ENCODE measurements around the gene TMEM87A.

Gene TMEM87A

GRCh38 chr15:42182328-42182886 lies 90.8 kb downstream of the TMEM87A start:
- TF ChIP-seq CTCF (IDR thresholded peaks at IDR 0.05; ENCODE audit: borderline replicate concordance, insufficient read depth, low read depth, low read length) = no peak
- H3K4me3 ChIP-seq (ENCODE audit: low read depth, low read length) = no peak overlapping the region

- no peak overlapping the region for H3K4me3 ChIP-seq (ENCODE audit: low read depth, low read length)
- no peak for TF ChIP-seq CTCF (IDR thresholded peaks at IDR 0.05; ENCODE audit: borderline replicate concordance, insufficient read depth, low read depth, low read length)
These were observed 95.2 kb downstream of the TMEM87A start for GRCh38 chr15:42178056-42178455.

- no peak for TF ChIP-seq CTCF (IDR thresholded peaks at IDR 0.05; ENCODE audit: borderline replicate concordance, insufficient read depth, low read depth, low read length)
- no peak overlapping the region for H3K4me3 ChIP-seq (ENCODE audit: low read depth, low read length)
These were observed 97.6 kb downstream of the TMEM87A start for GRCh38 chr15:42175671-42176070.

- H3K4me3 ChIP-seq (ENCODE audit: low read depth, low read length) = no peak overlapping the region
- TF ChIP-seq CTCF (IDR thresholded peaks at IDR 0.05; ENCODE audit: borderline replicate concordance, insufficient read depth, low read depth, low read length) = no peak
These were observed 100.8 kb downstream of the TMEM87A start for GRCh38 chr15:42172475-42172874.

GRCh38 chr15:42171795-42172194 lies 101.4 kb downstream of the TMEM87A start:
- H3K4me3 ChIP-seq (ENCODE audit: low read depth, low read length) = no peak overlapping the region
- TF ChIP-seq CTCF (IDR thresholded peaks at IDR 0.05; ENCODE audit: borderline replicate concordance, insufficient read depth, low read depth, low read length) = no peak

GRCh38 chr15:42171122-42171521 lies 102.1 kb downstream of the TMEM87A start:
- H3K4me3 ChIP-seq (ENCODE audit: low read depth, low read length) = no peak overlapping the region
- TF ChIP-seq CTCF (IDR thresholded peaks at IDR 0.05; ENCODE audit: borderline replicate concordance, insufficient read depth, low read depth, low read length) = no peak

GRCh38 chr15:42166225-42166940 lies 106.8 kb downstream of the TMEM87A start:
- no peak for TF ChIP-seq CTCF (IDR thresholded peaks at IDR 0.05; ENCODE audit: borderline replicate concordance, insufficient read depth, low read depth, low read length)
- no peak overlapping the region for H3K4me3 ChIP-seq (ENCODE audit: low read depth, low read length)

All from GM12875 (cell line).